ENCODE measurements around the gene RETNLB.

- TF ChIP-seq POLR2A (IDR thresholded peaks at IDR 0.05), result no peak
- TF ChIP-seq CTCF (IDR thresholded peaks at IDR 0.05), result no peak
Measured at GRCh38 chr3:108724101-108724500, 33.1 kb downstream of the RETNLB start.

Measured in thyroid gland (tissue), 4 donors.